IMR-90 (cell line): ENCODE data around the gene TRMT1. TPM values are rescaled to one million over a fixed set of nuclear protein-coding genes. Genes with fewer than 3 reads are reported as not detected.

Experiments
- ATAC-seq: fragments of 200-7000 bp; cut with Tn5 transposase; 2 replicates; pipeline ENCODE4 v1.9.1; 2020; ENCODE audit warnings: low read depth, mild to moderate bottlenecking, moderate library complexity
- BruUV-seq: library from RNA; stranded (reverse); fragments of 400-500 nt; replicated peaks from 2 replicates; lab custom pipeline; 2021; lab: Mats Ljungman, UMichigan
- CTCF ChIA-PET: fragments of 300-600 bp; formaldehyde crosslinking; extraction: SDS; loops from one replicate; lab custom pipeline; 2021; ENCODE audit warnings: antibody characterized with exemption; lab: Yijun Ruan, JAX
- POLR2A ChIA-PET: fragments of 300-600 bp; sonication (Branson Sonifier 250); formaldehyde crosslinking; loops from one replicate; lab custom pipeline; 2022; ENCODE audit warnings: antibody characterized with exemption; ENCODE audit not compliant: unreplicated experiment; lab: Charles Lee
- DNase-seq: peaks from one replicate; pipeline ENCODE4 v3.0.0; 2013
- H2AFZ ChIP-seq: replicated peaks from 2 replicates; pipeline ENCODE3; 2013; ENCODE audit warnings: low read length, mild to moderate bottlenecking; ENCODE audit not compliant: poor library complexity
- H2AK5ac ChIP-seq: 2 replicates; pipeline ENCODE4 v1.6.1; 2013; ENCODE audit warnings: low read depth, low read length, inconsistent platforms
- H2AK9ac ChIP-seq: replicated peaks from 2 replicates; pipeline ENCODE3; 2013; ENCODE audit warnings: mild to moderate bottlenecking, low read depth, low read length, moderate library complexity; ENCODE audit not compliant: poor library complexity
- H2BK120ac ChIP-seq: 2 replicates; pipeline ENCODE4 v1.6.1; 2013; ENCODE audit warnings: low read depth, low read length, inconsistent platforms
- H2BK15ac ChIP-seq: 3 replicates; pipeline ENCODE4 v1.6.1; 2013; ENCODE audit warnings: low read depth, low read length, inconsistent platforms
- H2BK20ac ChIP-seq: 2 replicates; pipeline ENCODE4 v1.6.1; 2013; ENCODE audit warnings: low read depth, mild to moderate bottlenecking, inconsistent platforms, low read length, moderate library complexity
- H2BK5ac ChIP-seq: 2 replicates; pipeline ENCODE4 v1.6.1; 2013; ENCODE audit warnings: mild to moderate bottlenecking, low read depth, low read length, inconsistent platforms; ENCODE audit not compliant: poor library complexity, severe bottlenecking
- H3K14ac ChIP-seq: replicated peaks from 2 replicates; pipeline ENCODE4 v1.6.1; 2013; ENCODE audit warnings: low read depth, low read length, inconsistent platforms
- H3K18ac ChIP-seq: 2 replicates; pipeline ENCODE4 v1.6.1; 2013; ENCODE audit warnings: low read depth, low read length, control low read depth
- H3K23ac ChIP-seq: 2 replicates; pipeline ENCODE4 v1.6.1; 2013; ENCODE audit warnings: low read depth, low read length, inconsistent platforms
- H3K27ac ChIP-seq: 2 replicates; pipeline ENCODE4 v1.5.1; 2013; ENCODE audit warnings: mild to moderate bottlenecking, control low read depth, low read length; ENCODE audit not compliant: insufficient read depth
- H3K27me3 ChIP-seq: 2 replicates; pipeline ENCODE4 v1.6.1; 2013; ENCODE audit warnings: low read length; ENCODE audit not compliant: control insufficient read depth, insufficient read depth
- H3K36me3 ChIP-seq: 2 replicates; pipeline ENCODE4 v1.6.1; 2013; ENCODE audit warnings: low read length, mixed read lengths; ENCODE audit not compliant: control insufficient read depth, insufficient read depth
- H3K4ac ChIP-seq: 2 replicates; pipeline ENCODE4 v1.6.1; 2013; ENCODE audit warnings: low read depth, low read length, inconsistent platforms
- H3K4me1 ChIP-seq: 2 replicates; pipeline ENCODE4 v1.6.1; 2013; ENCODE audit warnings: low read length, mixed read lengths; ENCODE audit not compliant: control insufficient read depth, insufficient read depth
- H3K4me2 ChIP-seq: 2 replicates; pipeline ENCODE4 v1.6.1; 2013; ENCODE audit warnings: low read depth, mild to moderate bottlenecking, control low read depth, low read length, moderate library complexity
- H3K4me3 ChIP-seq: 2 replicates; pipeline ENCODE4 v1.5.1; 2013; ENCODE audit warnings: low read depth, mild to moderate bottlenecking, control low read depth, low read length, moderate library complexity; ENCODE audit not compliant: insufficient read depth
- H3K56ac ChIP-seq: 2 replicates; pipeline ENCODE4 v1.6.1; 2013; ENCODE audit warnings: low read length, inconsistent platforms; ENCODE audit not compliant: insufficient read depth; ENCODE audit errors: extremely low read depth
- H3K79me1 ChIP-seq, 2 experiments: 2 replicates each; pipeline ENCODE4 v1.6.1; 2013; ENCODE audit warnings: low read length in 2 of 2, inconsistent platforms in 1 of 2, low read depth in 1 of 2
- H3K9ac ChIP-seq: 2 replicates; pipeline ENCODE4 v1.6.1; 2013; ENCODE audit warnings: low read depth, low read length, control low read depth
- H3K9me1 ChIP-seq: 2 replicates; pipeline ENCODE4 v1.6.1; 2013; ENCODE audit warnings: low read length, inconsistent platforms; ENCODE audit not compliant: insufficient read depth
- H3K9me3 ChIP-seq: 2 replicates; pipeline ENCODE4 v1.6.1; 2013; ENCODE audit warnings: low read length; ENCODE audit not compliant: control insufficient read depth, insufficient read depth
- H4K20me1 ChIP-seq: 2 replicates; pipeline ENCODE4 v1.6.1; 2013; ENCODE audit warnings: low read length, inconsistent platforms; ENCODE audit not compliant: insufficient read depth
- H4K5ac ChIP-seq: 2 replicates; pipeline ENCODE4 v1.6.1; 2013; ENCODE audit warnings: mild to moderate bottlenecking, low read depth, low read length, control low read depth
- H4K8ac ChIP-seq, 2 experiments: 2 replicates each; pipeline ENCODE4 v1.6.1; 2013; ENCODE audit warnings: low read depth in 2 of 2, low read length in 2 of 2, control low read depth in 1 of 2, inconsistent platforms in 1 of 2
- H4K91ac ChIP-seq: 2 replicates; pipeline ENCODE4 v1.6.1; 2013; ENCODE audit warnings: low read depth, low read length, inconsistent platforms; ENCODE audit not compliant: insufficient read depth
- BHLHE40 ChIP-seq: fragments of 150-350 bp; IDR thresholded peaks from 2 replicates; pipeline ENCODE4 v1.6.1; 2016; ENCODE audit warnings: mild to moderate bottlenecking, low read depth, low read length
- MAZ ChIP-seq: IDR thresholded peaks from 2 replicates; pipeline ENCODE4 v1.6.1; 2012; ENCODE audit warnings: low read depth, mild to moderate bottlenecking, low read length, improper control_type of control experiment, moderate library complexity, borderline replicate concordance
- POLR2A ChIP-seq: IDR thresholded peaks from 2 replicates; pipeline ENCODE4 v1.6.1; 2012; ENCODE audit warnings: mild to moderate bottlenecking, low read depth, low read length
- RAD21 ChIP-seq: IDR thresholded peaks from 2 replicates; pipeline ENCODE4 v1.6.1; 2012; ENCODE audit warnings: low read length, improper control_type of control experiment
- RFX5 ChIP-seq: IDR thresholded peaks from 2 replicates; pipeline ENCODE4 v1.8.0; 2012; ENCODE audit warnings: low read depth, mild to moderate bottlenecking, low read length, moderate library complexity
- WGBS, 2 experiments: methylation state at CpG; one replicate each; pipeline versions ENCODE4 v1.1.5 to v1.1.7; 2013; ENCODE audit warnings: missing lambda C conversion rate in 2 of 2; ENCODE audit not compliant: insufficient read length in 1 of 2; ENCODE audit errors: extremely low coverage in 2 of 2; 5-methylcytosine and 5-hydroxymethylcytosine counted together
- dilution Hi-C: fragments of 300-500 bp; cut with HindIII; formaldehyde crosslinking; loops from one replicate; pipeline ENCODE4 v1.14.3; 2018; ENCODE audit warnings: low sequenced_read_pairs; ENCODE audit not compliant: unreplicated experiment
- in situ Hi-C: fragments of 300-500 bp; cut with MboI; formaldehyde crosslinking; loops from 3 replicates; pipeline ENCODE4 v1.14.3; 2019; ENCODE audit warnings: low sequenced_read_pairs, inconsistent platforms, mixed read lengths
- intact Hi-C: fragments of 100-400 bp; cut with micrococcal nuclease; formaldehyde crosslinking; loops from 2 replicates; pipeline ENCODE4 v1.10.0; 2022
- polyA plus RNA-seq, 3 experiments: library from polyadenylated mRNA; depleted of rRNA; stranded (reverse); fragments of >200 nt; gene quantifications; 2 replicates each; pipeline ENCODE4 v1.2.3, GENCODE V29; 2012; ENCODE audit warnings: low replicate concordance in 1 of 3
- total RNA-seq: library from RNA; depleted of rRNA; stranded (reverse); fragments of >200 nt; gene quantifications from 2 replicates; pipeline ENCODE4 v1.2.3, GENCODE V29; 2012
- TF ChIP-seq, protein P1 (sequence below): fragments of 150-350 bp; IDR thresholded peaks from 2 replicates; pipeline ENCODE4 v1.6.1; 2017; ENCODE audit warnings: mild to moderate bottlenecking, antibody characterized with exemption, low read length, low read depth
- TF ChIP-seq, protein P2 (sequence below): conservative IDR thresholded peaks from 2 replicates; pipeline ENCODE4 v1.5.1; 2012; ENCODE audit warnings: mild to moderate bottlenecking, low read depth, low read length, improper control_type of control experiment

TRMT1 gene
- total and polyA plus RNA-seq, 2 of the 4 experiments (the other 2 are of a cell fraction), result 28.3 to 56.0 TPM

DNA sequence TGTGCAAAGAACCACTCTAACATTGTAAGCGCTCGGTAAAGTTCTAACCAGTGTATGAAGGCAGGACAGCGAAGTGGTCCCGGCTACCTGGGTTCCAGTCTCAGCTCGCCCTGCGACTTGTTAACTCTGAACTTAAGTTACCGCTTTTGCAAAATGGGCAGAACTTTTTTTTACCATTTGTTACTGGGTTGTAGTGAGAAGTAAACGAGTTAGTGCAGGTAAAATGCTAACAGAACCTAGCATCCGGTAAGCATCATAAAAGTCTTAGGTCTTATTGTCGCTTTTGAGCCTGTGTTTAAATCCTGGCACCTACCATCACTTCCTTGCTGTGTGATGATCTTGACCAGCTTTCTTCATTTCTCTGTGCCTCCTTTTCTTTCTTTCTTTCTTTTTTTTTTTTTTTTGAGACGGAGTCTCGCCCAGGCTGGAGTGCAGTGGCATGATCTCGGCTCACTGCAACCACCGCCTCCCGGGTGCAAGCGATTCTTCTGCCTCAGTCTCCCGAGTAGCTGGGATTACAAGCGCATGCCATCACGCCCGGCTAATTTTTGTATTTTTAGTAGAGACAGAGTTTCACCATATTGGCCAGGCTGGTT lies 734 bp upstream of the TRMT1 start (continued):
- TF ChIP-seq RAD21, result no peak

DNA sequence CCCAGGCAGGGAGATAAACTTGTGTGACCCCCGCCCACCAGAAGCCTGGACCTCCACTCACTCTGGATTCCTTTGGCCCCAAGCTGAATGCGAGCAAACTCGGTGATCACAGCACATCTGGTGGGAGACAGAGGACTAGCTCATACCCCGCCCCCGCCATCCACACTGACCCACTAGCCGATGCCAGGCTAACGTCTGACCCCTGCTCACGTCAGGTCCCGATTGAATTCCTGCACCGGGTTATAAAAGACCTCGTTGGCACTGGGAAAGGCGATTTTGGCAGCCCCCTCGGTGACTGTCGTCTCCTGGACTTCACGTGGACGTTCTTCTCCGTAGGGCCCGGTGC lies 631 bp downstream of the TRMT1 start:
- Histone ChIP-seq H3K27ac (peak overlapping the region; percentile 77), H3K56ac (no peak overlapping the region; the same call in 1 of the 2 replicates), H2AK9ac (peak overlapping the region; percentile 93), H3K23ac (no peak overlapping the region), H3K36me3 (peaks cover 8% of the 10 kb centered on the region), H3K9me1 (peaks cover 18% of the 10 kb centered on the region), H2AFZ (peak overlapping the region; percentile 91), H3K4me3 (peak overlapping the region; percentile 69), H3K79me1 (peaks cover 0 to 56% of the 10 kb centered on the region in 2 experiments; a peak in 3 of 4 replicates), H4K91ac (peak overlapping the region; percentile 7; the same call in 1 of the 2 replicates), H3K14ac (peak overlapping the region; percentile 42; the same call in 1 of the 2 replicates), H3K27me3 (no peaks in the 10 kb centered on the region), H3K4me2 (peak overlapping the region; percentile 77), H2BK15ac (no peak overlapping the region), H3K9me3 (no peaks in the 10 kb centered on the region), H4K20me1 (peaks cover 21% of the 10 kb centered on the region), H3K9ac (peak overlapping the region; percentile 79), H4K8ac (peak overlapping the region; percentile 30 to 97; a peak in 3 of 4 replicates), H3K4me1 (peaks cover 20% of the 10 kb centered on the region), H3K18ac (no peak overlapping the region), H4K5ac (peak overlapping the region; percentile 52; the same call in 1 of the 2 replicates), H2BK120ac (no peak overlapping the region), H2AK5ac (peak overlapping the region; percentile 51; the same call in 1 of the 2 replicates), H2BK5ac (no peak overlapping the region), H3K4ac (peak overlapping the region; percentile 88), H2BK20ac (no peak overlapping the region)
- in situ Hi-C loops (no loop called here), dilution Hi-C loops (no loop called here), intact Hi-C loops (loop anchor here (5.0 kb wide), 1 partner anchor 146 kb away; no protein-coding TSS in a partner anchor)
- CTCF ChIA-PET, result no interaction called here
- peak; percentile 54 for TF ChIP-seq POLR2A
- TF ChIP-seq, protein P1, sequence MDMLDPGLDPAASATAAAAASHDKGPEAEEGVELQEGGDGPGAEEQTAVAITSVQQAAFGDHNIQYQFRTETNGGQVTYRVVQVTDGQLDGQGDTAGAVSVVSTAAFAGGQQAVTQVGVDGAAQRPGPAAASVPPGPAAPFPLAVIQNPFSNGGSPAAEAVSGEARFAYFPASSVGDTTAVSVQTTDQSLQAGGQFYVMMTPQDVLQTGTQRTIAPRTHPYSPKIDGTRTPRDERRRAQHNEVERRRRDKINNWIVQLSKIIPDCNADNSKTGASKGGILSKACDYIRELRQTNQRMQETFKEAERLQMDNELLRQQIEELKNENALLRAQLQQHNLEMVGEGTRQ, result no peak
- TF ChIP-seq, protein P2, sequence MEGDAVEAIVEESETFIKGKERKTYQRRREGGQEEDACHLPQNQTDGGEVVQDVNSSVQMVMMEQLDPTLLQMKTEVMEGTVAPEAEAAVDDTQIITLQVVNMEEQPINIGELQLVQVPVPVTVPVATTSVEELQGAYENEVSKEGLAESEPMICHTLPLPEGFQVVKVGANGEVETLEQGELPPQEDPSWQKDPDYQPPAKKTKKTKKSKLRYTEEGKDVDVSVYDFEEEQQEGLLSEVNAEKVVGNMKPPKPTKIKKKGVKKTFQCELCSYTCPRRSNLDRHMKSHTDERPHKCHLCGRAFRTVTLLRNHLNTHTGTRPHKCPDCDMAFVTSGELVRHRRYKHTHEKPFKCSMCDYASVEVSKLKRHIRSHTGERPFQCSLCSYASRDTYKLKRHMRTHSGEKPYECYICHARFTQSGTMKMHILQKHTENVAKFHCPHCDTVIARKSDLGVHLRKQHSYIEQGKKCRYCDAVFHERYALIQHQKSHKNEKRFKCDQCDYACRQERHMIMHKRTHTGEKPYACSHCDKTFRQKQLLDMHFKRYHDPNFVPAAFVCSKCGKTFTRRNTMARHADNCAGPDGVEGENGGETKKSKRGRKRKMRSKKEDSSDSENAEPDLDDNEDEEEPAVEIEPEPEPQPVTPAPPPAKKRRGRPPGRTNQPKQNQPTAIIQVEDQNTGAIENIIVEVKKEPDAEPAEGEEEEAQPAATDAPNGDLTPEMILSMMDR, result no peak
- no peak for TF ChIP-seq RFX5
- no peak for TF ChIP-seq BHLHE40
- TF ChIP-seq MAZ, result no peak
- POLR2A ChIA-PET, result no interaction called here
- no TSS peak for BruUV-seq
- ATAC-seq (no peak), DNase-seq (no peak)
- WGBS, 2 experiments, result 0% methylated on average over 11 of the region's 18 CpGs; no CpG with 5 or more reads in 1 of the 2 experiments
